KG1 (cell line): ENCODE measurements around the gene MYO3B.
"Not testable (repeated sequence)": the region's sequence is repeated elsewhere in the genome, so short reads cannot be mapped to it uniquely, and the experiment has no call there.

ENCODE experiments used
- DNase-seq: peaks from one replicate; lab custom pipeline; 2025; lab: John Stamatoyannopoulos, UW

The MYO3B gene

DNA sequence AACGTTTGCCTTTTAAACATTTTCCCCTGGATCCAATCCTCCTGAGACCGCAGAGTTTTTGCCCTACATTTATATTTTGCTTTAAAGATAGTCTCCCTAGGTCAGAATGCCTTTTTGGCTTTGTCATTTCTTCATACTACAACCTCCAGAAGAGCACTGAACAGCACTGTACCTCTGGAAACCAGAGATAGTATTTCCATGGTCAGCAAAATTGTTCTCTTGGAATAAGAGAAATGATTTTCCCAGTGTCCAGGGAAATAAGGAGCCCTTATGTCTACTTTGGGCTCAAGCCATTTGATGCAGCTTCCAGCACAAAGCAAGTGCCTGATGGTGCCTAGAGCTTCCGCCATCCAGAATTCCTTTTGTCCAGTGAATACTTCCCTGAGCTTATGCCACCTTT, 461.7 kb downstream of the MYO3B start:
- DNase-seq = no peak

GRCh38 chr2:170641961-170642360, 464.0 kb downstream of the MYO3B start:
- no peak for DNase-seq

- no peak for DNase-seq
Observed at GRCh38 chr2:170643346-170643745, 465.4 kb downstream of the MYO3B start.

- DNase-seq = no peak
Observed at GRCh38 chr2:170647741-170648436, 469.9 kb downstream of the MYO3B start.

- no peak for DNase-seq
Observed at GRCh38 chr2:170651624-170652325, 473.8 kb downstream of the MYO3B start.

DNA sequence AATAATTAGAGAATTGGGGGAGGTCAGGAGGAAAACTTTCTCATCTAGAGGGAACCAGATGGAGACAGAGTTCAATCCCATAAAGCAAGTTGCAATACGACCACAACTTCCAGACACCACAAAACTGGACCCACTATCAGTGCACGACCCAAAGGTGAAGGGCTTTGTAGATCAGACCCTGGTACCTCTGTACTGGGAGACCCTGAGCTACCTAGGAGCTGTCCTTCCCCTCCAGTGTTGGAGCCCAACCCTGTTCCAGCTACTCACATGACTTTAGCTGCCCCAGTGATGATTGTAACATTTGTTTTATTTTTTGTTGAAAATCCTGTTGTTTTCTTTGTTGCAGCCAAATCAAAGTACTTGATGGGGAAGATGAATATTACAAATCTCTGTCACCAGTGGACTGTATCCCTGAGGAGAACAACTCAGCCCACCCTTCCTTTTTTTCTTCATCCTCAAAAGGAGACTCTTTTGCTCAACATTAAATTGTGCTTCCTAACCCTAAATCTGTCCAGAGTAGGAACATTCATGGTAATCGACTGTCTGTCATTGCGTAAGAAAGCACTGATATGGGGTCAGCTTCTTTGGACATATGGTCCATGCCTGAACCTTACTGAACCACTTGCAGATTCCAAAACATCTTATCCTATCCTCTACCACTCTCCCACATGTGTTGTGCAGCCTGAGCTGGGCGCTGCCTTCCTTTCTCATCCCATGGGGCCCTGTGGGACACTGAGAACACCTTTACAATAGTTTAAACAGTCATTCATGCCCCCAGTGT, 474.9 kb downstream of the MYO3B start:
- no peak for DNase-seq

DNA sequence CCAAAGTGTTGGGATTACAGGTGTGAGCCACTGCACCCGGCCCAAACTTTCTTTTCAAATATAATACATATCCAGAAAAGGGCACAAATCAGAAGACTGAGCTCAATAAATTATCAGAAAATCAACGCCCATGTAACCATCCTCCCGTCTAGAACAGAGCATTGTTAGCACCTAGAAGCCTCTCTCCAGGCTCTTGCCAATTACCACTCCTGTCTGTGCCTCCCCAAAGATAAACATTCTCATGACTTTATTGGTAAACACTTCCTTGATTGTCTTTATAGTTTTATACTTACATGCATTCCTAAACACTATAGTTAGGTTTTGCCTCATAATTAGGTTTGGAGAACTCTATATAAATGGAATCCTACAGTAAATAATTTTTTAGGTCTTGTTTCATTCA, 478.7 kb downstream of the MYO3B start:
- DNase-seq = no peak

- no peak for DNase-seq
Observed at GRCh38 chr2:170660409-170660808, 482.5 kb downstream of the MYO3B start.

GRCh38 chr2:170665743-170666142, 487.8 kb downstream of the MYO3B start:
- no peak for DNase-seq

- no peak for DNase-seq
Observed at GRCh38 chr2:170669909-170670308, 492.0 kb downstream of the MYO3B start.

GRCh38 chr2:170670651-170671050, 492.7 kb downstream of the MYO3B start:
- DNase-seq = no peak

DNA sequence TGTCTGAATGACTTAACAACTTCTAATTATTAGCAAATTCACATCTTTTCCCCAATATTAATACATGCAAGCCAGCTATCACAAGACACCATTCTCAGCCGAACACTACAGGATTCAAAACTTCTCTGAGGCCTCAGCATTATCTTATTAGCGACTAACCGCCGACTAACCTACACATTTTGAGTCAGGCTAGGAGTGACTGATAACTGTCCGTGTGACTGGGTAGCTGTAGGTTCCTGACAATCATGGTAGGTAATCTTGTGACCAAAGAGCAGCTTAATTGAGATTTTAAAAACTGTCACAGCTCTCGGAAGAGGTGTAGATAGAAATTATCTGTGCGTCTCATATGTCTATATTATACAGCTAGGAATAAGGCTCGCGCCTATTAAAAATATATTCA, 493.1 kb downstream of the MYO3B start:
- DNase-seq = no peak

DNA sequence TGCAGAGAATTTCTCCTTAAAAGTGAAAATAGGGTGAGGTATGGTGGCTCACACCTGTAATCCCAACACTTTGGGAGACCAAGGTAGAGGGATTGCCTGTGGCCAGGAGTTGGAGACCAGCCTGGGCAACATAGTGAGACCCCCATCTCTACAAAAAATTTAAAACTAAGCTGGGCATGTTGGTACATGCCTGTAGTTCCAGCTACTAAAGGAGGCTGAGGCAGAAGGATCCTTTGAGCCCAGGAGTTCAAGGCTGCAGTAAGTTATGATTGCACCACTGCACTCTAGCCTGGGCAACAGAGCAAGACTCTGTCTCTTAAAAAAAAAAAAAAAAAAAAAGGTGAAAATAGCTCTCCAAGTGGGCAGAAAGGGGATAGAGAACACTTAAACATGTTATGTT, 496.3 kb downstream of the MYO3B start:
- DNase-seq = not testable (repeated sequence)

DNA sequence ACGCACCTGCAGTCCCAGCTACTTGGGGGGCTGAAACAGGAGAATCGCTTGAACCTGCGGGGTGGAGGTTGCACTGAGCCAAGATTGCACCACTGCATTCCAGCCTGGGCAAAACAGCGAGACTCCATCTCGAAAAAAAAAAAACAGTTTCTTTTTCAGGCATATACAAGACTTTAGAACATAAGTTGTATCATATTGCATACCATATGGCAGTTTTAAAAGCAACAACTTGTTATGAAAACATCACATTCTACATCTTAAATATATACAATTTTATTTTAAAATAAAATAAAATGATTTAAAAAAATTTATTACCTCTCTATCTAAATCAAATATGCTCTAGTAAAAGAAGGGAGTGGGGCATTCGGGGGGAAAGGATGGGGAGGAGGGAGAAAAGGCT, 497.8 kb downstream of the MYO3B start:
- DNase-seq = no peak

- DNase-seq = no peak
Observed at GRCh38 chr2:170679607-170680079, 501.7 kb downstream of the MYO3B start.

DNA sequence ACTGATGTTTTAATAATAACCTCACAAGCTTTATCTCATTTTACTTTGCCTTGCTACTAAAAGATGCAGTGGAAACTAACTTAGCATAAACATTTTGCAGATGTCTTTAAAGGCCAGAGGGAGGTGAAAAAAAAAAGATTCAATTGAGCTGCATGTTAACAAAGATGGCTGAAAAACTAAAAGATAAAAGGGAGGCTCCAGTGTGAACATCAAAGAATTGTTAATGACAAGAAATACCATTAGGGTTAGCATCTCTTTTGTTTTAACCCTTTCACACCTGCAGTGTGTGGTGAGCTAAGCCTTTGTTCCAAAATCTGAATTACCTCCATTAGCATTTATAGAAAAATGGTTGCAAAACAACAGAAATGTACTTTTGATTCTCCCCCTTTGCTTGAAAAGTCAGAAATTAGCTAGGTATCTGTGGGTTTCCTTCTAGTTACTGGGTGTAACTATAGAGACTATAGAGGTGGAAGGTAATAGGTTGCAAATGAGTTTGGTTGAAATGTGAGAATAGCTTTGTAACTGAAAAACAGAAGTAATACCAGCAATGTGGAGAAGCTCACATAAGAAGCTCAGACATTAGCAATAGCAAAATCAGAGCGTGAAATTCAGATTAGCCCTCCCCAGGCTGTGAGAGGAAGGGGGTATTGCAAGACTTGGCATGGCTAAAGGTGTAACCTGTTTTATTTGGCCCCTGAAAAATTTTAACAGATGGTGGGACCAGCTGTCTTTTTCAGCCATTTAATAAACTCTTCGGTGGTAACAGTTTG, 502.4 kb downstream of the MYO3B start:
- no peak for DNase-seq

DNA sequence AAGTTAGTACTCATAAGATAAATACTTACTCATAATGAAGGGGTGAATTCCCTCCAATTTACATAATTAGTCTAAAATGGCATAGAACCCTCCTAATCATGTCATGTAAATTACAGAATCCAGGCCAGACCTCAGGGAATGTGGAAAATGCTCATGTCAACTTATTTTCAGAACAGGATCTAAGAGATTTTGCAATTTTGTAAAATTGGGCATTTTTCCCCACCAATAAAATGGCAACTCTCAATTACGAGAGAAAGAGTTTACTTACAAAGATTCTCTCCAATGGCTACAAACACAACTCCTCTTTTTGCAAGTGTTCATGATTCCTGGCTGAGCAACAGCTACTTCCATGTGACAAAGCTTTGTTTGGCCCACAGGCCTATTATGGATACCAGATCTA, 503.4 kb downstream of the MYO3B start:
- DNase-seq = no peak

GRCh38 chr2:170685591-170685990, 507.6 kb downstream of the MYO3B start:
- no peak for DNase-seq

- no peak for DNase-seq
Observed at GRCh38 chr2:170689481-170689880, 511.5 kb downstream of the MYO3B start.

GRCh38 chr2:170690640-170691039, 512.7 kb downstream of the MYO3B start:
- no peak for DNase-seq

GRCh38 chr2:170694316-170694715, 516.4 kb downstream of the MYO3B start:
- DNase-seq = no peak
